ENCODE results near the gene BOK. TPM values are rescaled to one million over a fixed set of nuclear protein-coding genes. Genes with fewer than 3 reads are reported as not detected.

The BOK gene
- total and polyA plus RNA-seq, 2 donors = 2.5 to 5.1 TPM

GRCh38 chr2:241612156-241613016, 53.8 kb downstream of the BOK start:
- Histone ChIP-seq H3K9me3 (ENCODE audit: control insufficient read depth in 2 of 2, insufficient read depth in 1 of 2, low read length in 1 of 2) (no peaks in the 10 kb centered on the region), H3K4me3 (ENCODE audit: low read length in 2 of 2) (no peak overlapping the region), H3K27ac (ENCODE audit: low read depth in 1 of 2, low read length in 1 of 2) (no peak overlapping the region), H3K27me3 (ENCODE audit: control insufficient read depth in 2 of 2, insufficient read depth in 1 of 2, low read length in 1 of 2) (no peaks in the 10 kb centered on the region), H3K36me3 (ENCODE audit: control insufficient read depth in 2 of 2, insufficient read depth in 2 of 2, low read length in 1 of 2) (peaks cover 0 to 17% of the 10 kb centered on the region in 2 donors), H3K4me1 (ENCODE audit: control insufficient read depth in 2 of 2, insufficient read depth in 2 of 2, low read length in 2 of 2) (peaks cover 11 to 27% of the 10 kb centered on the region in 2 donors)
- WGBS = 96% methylated on average over 20 of the region's 20 CpGs
- no peak for DNase-seq (ENCODE audit: low read depth in 6 of 9, low spot score in 9 of 9)

- peaks cover 0 to 9% of the 10 kb centered on the region in 2 donors for H3K36me3 ChIP-seq (ENCODE audit: control insufficient read depth in 2 of 2, insufficient read depth in 2 of 2, low read length in 1 of 2)
- no peak for DNase-seq (ENCODE audit: low read depth in 6 of 9, low spot score in 9 of 9)
- peaks cover 14 to 34% of the 10 kb centered on the region in 2 donors for H3K4me1 ChIP-seq (ENCODE audit: control insufficient read depth in 2 of 2, insufficient read depth in 2 of 2, low read length in 2 of 2)
- no peak overlapping the region for H3K27ac ChIP-seq (ENCODE audit: low read depth in 1 of 2, low read length in 1 of 2)
- no peaks in the 10 kb centered on the region for H3K27me3 ChIP-seq (ENCODE audit: control insufficient read depth in 2 of 2, insufficient read depth in 1 of 2, low read length in 1 of 2)
- no peak overlapping the region for H3K4me3 ChIP-seq (ENCODE audit: low read length in 2 of 2)
- no peaks in the 10 kb centered on the region for H3K9me3 ChIP-seq (ENCODE audit: control insufficient read depth in 2 of 2, insufficient read depth in 1 of 2, low read length in 1 of 2)
- 95% methylated on average over 15 of the region's 15 CpGs for WGBS
Measured at GRCh38 chr2:241613017-241613780, 54.7 kb downstream of the BOK start.

GRCh38 chr2:241615041-241615440, 56.5 kb downstream of the BOK start:
- H3K9me3 ChIP-seq (ENCODE audit: control insufficient read depth in 2 of 2, insufficient read depth in 1 of 2, low read length in 1 of 2) = no peaks in the 10 kb centered on the region
- peaks cover 11 to 20% of the 10 kb centered on the region in 2 donors for H3K4me1 ChIP-seq (ENCODE audit: control insufficient read depth in 2 of 2, insufficient read depth in 2 of 2, low read length in 2 of 2)
- H3K27ac ChIP-seq (ENCODE audit: low read depth in 1 of 2, low read length in 1 of 2) = no peak overlapping the region
- no peak for DNase-seq (ENCODE audit: low read depth in 6 of 9, low spot score in 9 of 9)
- WGBS = 93% methylated on average over 11 of the region's 11 CpGs
- peaks cover 0 to 10% of the 10 kb centered on the region in 2 donors for H3K36me3 ChIP-seq (ENCODE audit: control insufficient read depth in 2 of 2, insufficient read depth in 2 of 2, low read length in 1 of 2)
- no peak overlapping the region for H3K4me3 ChIP-seq (ENCODE audit: low read length in 2 of 2)
- no peaks in the 10 kb centered on the region for H3K27me3 ChIP-seq (ENCODE audit: control insufficient read depth in 2 of 2, insufficient read depth in 1 of 2, low read length in 1 of 2)

DNA sequence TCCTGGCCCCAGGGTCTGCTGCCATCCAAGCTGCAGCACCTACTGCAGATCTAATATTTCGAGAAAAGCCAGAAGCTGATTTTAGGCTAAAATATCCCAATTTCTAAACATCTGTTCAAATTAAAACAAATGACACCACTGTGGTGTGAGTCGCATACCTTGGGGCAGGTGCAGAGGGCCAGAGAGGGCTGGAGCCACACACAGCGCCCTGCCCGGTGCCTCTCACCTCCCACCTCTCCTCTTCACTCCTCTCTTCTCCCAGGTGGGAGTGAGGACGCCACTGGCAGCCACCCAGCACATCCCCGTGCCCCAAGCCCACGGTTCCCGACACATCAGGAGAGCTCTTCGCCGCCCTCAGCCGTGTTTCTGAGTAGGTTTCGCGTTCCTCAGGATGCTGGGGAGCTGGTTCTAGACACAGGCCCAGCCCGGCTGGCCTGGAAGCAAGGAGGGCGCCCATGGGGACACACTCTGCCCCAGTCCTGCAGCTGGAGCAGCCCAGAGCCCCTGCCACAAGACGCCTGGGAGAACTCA, 57.0 kb downstream of the BOK start:
- no peaks in the 10 kb centered on the region for H3K9me3 ChIP-seq (ENCODE audit: control insufficient read depth in 2 of 2, insufficient read depth in 1 of 2, low read length in 1 of 2)
- no peak overlapping the region for H3K4me3 ChIP-seq (ENCODE audit: low read length in 2 of 2)
- WGBS = 97% methylated on average over 16 of the region's 16 CpGs
- no peak for DNase-seq (ENCODE audit: low read depth in 6 of 9, low spot score in 9 of 9)
- H3K27me3 ChIP-seq (ENCODE audit: control insufficient read depth in 2 of 2, insufficient read depth in 1 of 2, low read length in 1 of 2) = no peaks in the 10 kb centered on the region
- H3K36me3 ChIP-seq (ENCODE audit: control insufficient read depth in 2 of 2, insufficient read depth in 2 of 2, low read length in 1 of 2) = peaks cover 0 to 10% of the 10 kb centered on the region in 2 donors
- no peak overlapping the region for H3K27ac ChIP-seq (ENCODE audit: low read depth in 1 of 2, low read length in 1 of 2)
- peaks cover 7 to 17% of the 10 kb centered on the region in 2 donors for H3K4me1 ChIP-seq (ENCODE audit: control insufficient read depth in 2 of 2, insufficient read depth in 2 of 2, low read length in 2 of 2)

DNA sequence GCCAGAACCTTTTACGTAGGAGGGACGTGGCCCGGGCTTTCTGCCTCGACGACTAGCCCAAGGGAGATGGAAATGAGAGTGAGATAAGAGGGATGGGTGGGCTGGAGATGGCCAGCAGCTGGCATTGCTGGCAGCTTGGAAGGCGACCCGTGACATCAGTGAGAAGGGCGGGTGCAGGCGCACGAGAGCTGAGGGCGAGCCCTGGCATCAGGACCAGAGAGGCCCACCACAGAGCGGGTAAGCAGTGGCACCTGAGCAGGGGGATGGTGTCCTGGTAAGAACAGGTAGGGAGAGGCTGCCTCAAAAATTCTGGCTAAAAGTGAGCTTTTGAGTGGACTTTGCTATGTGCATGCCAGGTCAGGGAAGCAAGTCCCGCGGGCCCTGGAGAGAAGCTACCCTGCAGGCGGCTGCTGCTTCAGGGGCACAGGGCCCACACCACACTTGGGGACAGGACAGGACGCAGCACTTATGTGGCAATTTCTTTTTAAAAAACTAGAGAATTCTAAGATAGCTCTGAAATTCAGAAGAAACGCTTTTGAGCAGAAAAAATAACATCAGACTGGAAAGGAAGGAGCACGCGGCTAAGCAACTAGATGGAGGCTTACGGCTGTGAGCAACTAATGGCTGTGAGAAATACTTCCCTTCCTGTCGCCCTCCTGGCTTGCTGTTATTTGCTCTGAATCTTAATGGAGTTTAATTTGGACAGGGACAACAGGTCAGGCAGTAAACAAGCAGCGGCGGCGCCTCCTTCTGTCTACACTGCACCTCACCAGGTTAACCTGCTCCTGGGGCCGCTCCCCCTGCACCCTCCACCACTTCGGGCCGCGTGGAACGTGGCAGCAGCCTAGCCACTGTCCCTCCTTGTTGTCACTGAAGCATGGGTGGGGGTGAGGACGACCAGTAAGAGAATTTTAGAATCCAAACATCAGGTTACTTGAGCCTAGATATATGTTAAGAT, 57.9 kb downstream of the BOK start:
- DNase-seq (ENCODE audit: low read depth in 6 of 9, low spot score in 9 of 9) = no peak
- H3K27ac ChIP-seq (ENCODE audit: low read depth in 1 of 2, low read length in 1 of 2) = no peak overlapping the region
- no peak overlapping the region for H3K4me3 ChIP-seq (ENCODE audit: low read length in 2 of 2)
- 96% methylated on average over 30 of the region's 30 CpGs for WGBS
- H3K4me1 ChIP-seq (ENCODE audit: control insufficient read depth in 2 of 2, insufficient read depth in 2 of 2, low read length in 2 of 2) = peaks cover 6 to 14% of the 10 kb centered on the region in 2 donors
- no peaks in the 10 kb centered on the region for H3K27me3 ChIP-seq (ENCODE audit: control insufficient read depth in 2 of 2, insufficient read depth in 1 of 2, low read length in 1 of 2)
- H3K36me3 ChIP-seq (ENCODE audit: control insufficient read depth in 2 of 2, insufficient read depth in 2 of 2, low read length in 1 of 2) = peaks cover 0 to 10% of the 10 kb centered on the region in 2 donors
- H3K9me3 ChIP-seq (ENCODE audit: control insufficient read depth in 2 of 2, insufficient read depth in 1 of 2, low read length in 1 of 2) = no peaks in the 10 kb centered on the region

- DNase-seq (ENCODE audit: low read depth in 6 of 9, low spot score in 9 of 9) = peak in 7 of 9 donors; percentile 63 to 89 (median 66)
- H3K9me3 ChIP-seq (ENCODE audit: control insufficient read depth in 2 of 2, insufficient read depth in 1 of 2, low read length in 1 of 2) = no peaks in the 10 kb centered on the region
- peak overlapping the region; percentile 38 to 50 for H3K4me3 ChIP-seq (ENCODE audit: low read length in 2 of 2)
- peaks cover 0 to 10% of the 10 kb centered on the region in 2 donors for H3K36me3 ChIP-seq (ENCODE audit: control insufficient read depth in 2 of 2, insufficient read depth in 2 of 2, low read length in 1 of 2)
- WGBS = 54% methylated on average over 15 of the region's 15 CpGs
- peak overlapping the region; percentile 82 to 85 for H3K27ac ChIP-seq (ENCODE audit: low read depth in 1 of 2, low read length in 1 of 2)
- H3K27me3 ChIP-seq (ENCODE audit: control insufficient read depth in 2 of 2, insufficient read depth in 1 of 2, low read length in 1 of 2) = no peaks in the 10 kb centered on the region
- peaks cover 6 to 14% of the 10 kb centered on the region in 2 donors for H3K4me1 ChIP-seq (ENCODE audit: control insufficient read depth in 2 of 2, insufficient read depth in 2 of 2, low read length in 2 of 2)
Measured at GRCh38 chr2:241617431-241618154, 59.0 kb downstream of the BOK start.

DNA sequence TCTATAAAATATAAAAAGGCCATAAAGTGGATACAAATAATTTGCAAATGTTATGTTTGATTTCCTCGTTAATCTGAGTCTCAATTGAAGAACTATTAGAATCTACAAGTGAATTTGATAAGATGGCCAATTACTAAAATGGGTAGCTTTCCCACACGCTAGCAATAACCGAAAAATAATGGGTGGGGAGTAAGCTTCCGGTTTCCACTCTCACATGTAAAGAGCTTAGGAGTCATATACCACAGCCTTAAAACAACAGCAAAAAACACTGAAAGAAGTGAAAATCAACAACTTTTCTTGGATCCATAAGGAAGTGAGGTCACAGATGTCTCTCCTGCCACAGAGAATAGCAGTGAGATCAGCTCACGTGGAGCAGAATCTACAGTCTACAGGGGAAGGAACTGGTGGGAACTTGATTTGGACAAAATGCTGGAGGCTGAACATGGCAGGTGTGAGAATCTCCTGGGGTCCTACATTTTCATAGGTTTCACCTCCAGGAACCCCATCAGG, 59.8 kb downstream of the BOK start:
- Histone ChIP-seq H3K27me3 (ENCODE audit: control insufficient read depth in 2 of 2, insufficient read depth in 1 of 2, low read length in 1 of 2) (no peaks in the 10 kb centered on the region), H3K9me3 (ENCODE audit: control insufficient read depth in 2 of 2, insufficient read depth in 1 of 2, low read length in 1 of 2) (no peaks in the 10 kb centered on the region), H3K4me1 (ENCODE audit: control insufficient read depth in 2 of 2, insufficient read depth in 2 of 2, low read length in 2 of 2) (peaks cover 6 to 14% of the 10 kb centered on the region in 2 donors), H3K36me3 (ENCODE audit: control insufficient read depth in 2 of 2, insufficient read depth in 2 of 2, low read length in 1 of 2) (peaks cover 0 to 11% of the 10 kb centered on the region in 2 donors), H3K27ac (ENCODE audit: low read depth in 1 of 2, low read length in 1 of 2) (peak overlapping the region; percentile 82 to 85), H3K4me3 (ENCODE audit: low read length in 2 of 2) (no peak overlapping the region)
- DNase-seq (ENCODE audit: low read depth in 6 of 9, low spot score in 9 of 9) = no peak
- WGBS = 94% methylated on average over 5 of the region's 5 CpGs

GRCh38 chr2:241618829-241619228, 60.3 kb downstream of the BOK start:
- H3K4me1 ChIP-seq (ENCODE audit: control insufficient read depth in 2 of 2, insufficient read depth in 2 of 2, low read length in 2 of 2) = peaks cover 6 to 14% of the 10 kb centered on the region in 2 donors
- WGBS = 98% methylated on average over 11 of the region's 11 CpGs
- H3K9me3 ChIP-seq (ENCODE audit: control insufficient read depth in 2 of 2, insufficient read depth in 1 of 2, low read length in 1 of 2) = no peaks in the 10 kb centered on the region
- no peaks in the 10 kb centered on the region for H3K27me3 ChIP-seq (ENCODE audit: control insufficient read depth in 2 of 2, insufficient read depth in 1 of 2, low read length in 1 of 2)
- no peak overlapping the region for H3K27ac ChIP-seq (ENCODE audit: low read depth in 1 of 2, low read length in 1 of 2)
- H3K4me3 ChIP-seq (ENCODE audit: low read length in 2 of 2) = no peak overlapping the region
- no peak for DNase-seq (ENCODE audit: low read depth in 6 of 9, low spot score in 9 of 9)
- H3K36me3 ChIP-seq (ENCODE audit: control insufficient read depth in 2 of 2, insufficient read depth in 2 of 2, low read length in 1 of 2) = peaks cover 0 to 10% of the 10 kb centered on the region in 2 donors
